ENCODE results near the gene GORASP2.
A peak's percentile ranks its signal among the peaks of the same experiment; 100 is the strongest.

GORASP2 gene

GRCh38 chr2:170922634-170923494 is 6.2 kb upstream of the GORASP2 start:
- DNase-seq, result no peak
- ATAC-seq, result no peak

GRCh38 chr2:170923799-170924198 is 5.3 kb upstream of the GORASP2 start:
- ATAC-seq (no peak), DNase-seq (no peak)

GRCh38 chr2:170924969-170925368 is 4.1 kb upstream of the GORASP2 start:
- ATAC-seq (no peak), DNase-seq (peak; percentile 10)

GRCh38 chr2:170925923-170926322 is 3.1 kb upstream of the GORASP2 start:
- no peak for ATAC-seq

GRCh38 chr2:170926743-170927297 is 2.2 kb upstream of the GORASP2 start:
- no peak for DNase-seq
- ATAC-seq, result no peak

More at GRCh38 chr2:170925923-170926322, 3.1 kb upstream of the GORASP2 start:
- DNase-seq, result no peak

- ATAC-seq (no peak), DNase-seq (peak; percentile 19)
Measured at GRCh38 chr2:170928036-170928823, 823 bp upstream of the GORASP2 start.

GRCh38 chr2:170929686-170930050 is 615 bp downstream of the GORASP2 start:
- DNase-seq, result peak; percentile 61
- ATAC-seq, result no peak

GRCh38 chr2:170930131-170930990 is 1.3 kb downstream of the GORASP2 start:
- peak; percentile 51 for DNase-seq

GRCh38 chr2:170930991-170931266 is 1.9 kb downstream of the GORASP2 start:
- DNase-seq, result no peak
- ATAC-seq, result no peak

More at GRCh38 chr2:170930131-170930990, 1.3 kb downstream of the GORASP2 start:
- peak; percentile 43 for ATAC-seq

GRCh38 chr2:170932166-170932565 is 3.1 kb downstream of the GORASP2 start:
- ATAC-seq, result no peak

GRCh38 chr2:170932948-170933347 is 3.9 kb downstream of the GORASP2 start:
- DNase-seq (no peak), ATAC-seq (no peak)

More at GRCh38 chr2:170932166-170932565, 3.1 kb downstream of the GORASP2 start:
- DNase-seq, result no peak

- DNase-seq, result no peak
- ATAC-seq, result no peak
Measured at GRCh38 chr2:170937709-170938379, 8.8 kb downstream of the GORASP2 start.

- DNase-seq (no peak), ATAC-seq (no peak)
Measured at GRCh38 chr2:170940066-170940465, 11.0 kb downstream of the GORASP2 start.

- ATAC-seq, result no peak
- DNase-seq, result no peak
Measured at GRCh38 chr2:170942615-170943014, 13.6 kb downstream of the GORASP2 start.

- DNase-seq, result no peak
- ATAC-seq, result no peak
Measured at GRCh38 chr2:170943041-170943440, 14.0 kb downstream of the GORASP2 start.

GRCh38 chr2:170943596-170943995 is 14.5 kb downstream of the GORASP2 start:
- DNase-seq, result no peak
- no peak for ATAC-seq

GRCh38 chr2:170944545-170944944 is 15.5 kb downstream of the GORASP2 start:
- DNase-seq (no peak), ATAC-seq (no peak)

GRCh38 chr2:170949415-170949814 is 20.4 kb downstream of the GORASP2 start:
- DNase-seq (no peak), ATAC-seq (no peak)

- ATAC-seq (no peak), DNase-seq (no peak)
Measured at GRCh38 chr2:170950221-170950761, 21.2 kb downstream of the GORASP2 start.

GRCh38 chr2:170953941-170954340 is 24.9 kb downstream of the GORASP2 start:
- ATAC-seq, result no peak
- DNase-seq, result no peak

- ATAC-seq (no peak), DNase-seq (no peak)
Measured at GRCh38 chr2:170963386-170963785, 34.3 kb downstream of the GORASP2 start.

All from stimulated activated naive CD8-positive, alpha-beta T cell treated with anti-CD3 and anti-CD28 coated beads, Interleukin-15, Interleukin-2, amounts not matched to agents 100 U/mL and 50 U/mL, for 24 hours (primary cell).